Stomach smooth muscle (tissue), 2 donors: ENCODE data around the gene CTTNBP2.

ENCODE experiments used
- H3K27ac ChIP-seq: one replicate; pipeline ENCODE4 v1.7.0; 2013; ENCODE audit warnings: mild to moderate bottlenecking, low read length, inconsistent platforms
- H3K27me3 ChIP-seq, 2 donors: one replicate each; pipeline ENCODE4 v1.7.0; 2013; ENCODE audit warnings: low read length in 2 of 2; ENCODE audit not compliant: insufficient read depth in 2 of 2, control insufficient read depth in 1 of 2
- H3K36me3 ChIP-seq, 2 donors: one replicate each; pipeline ENCODE4 v1.7.0; 2013; ENCODE audit warnings: low read length in 2 of 2; ENCODE audit not compliant: control insufficient read depth in 2 of 2, insufficient read depth in 2 of 2
- H3K4me1 ChIP-seq: one replicate; pipeline ENCODE4 v1.7.0; 2013; ENCODE audit warnings: low read length; ENCODE audit not compliant: control insufficient read depth, insufficient read depth
- H3K4me3 ChIP-seq, 2 donors: one replicate each; pipeline ENCODE4 v1.7.0; 2013; ENCODE audit warnings: low read length in 2 of 2
- H3K9ac ChIP-seq, 2 donors: one replicate each; pipeline ENCODE4 v1.7.0; 2013; ENCODE audit warnings: low read length in 2 of 2, mild to moderate bottlenecking in 1 of 2
- H3K9me3 ChIP-seq, 2 donors: one replicate each; pipeline ENCODE4 v1.7.0; 2013; ENCODE audit warnings: low read length in 2 of 2; ENCODE audit not compliant: control insufficient read depth in 2 of 2
- donor health status: healthy.
- donor health status: Pancreatic carcinoma.

Gene CTTNBP2

DNA sequence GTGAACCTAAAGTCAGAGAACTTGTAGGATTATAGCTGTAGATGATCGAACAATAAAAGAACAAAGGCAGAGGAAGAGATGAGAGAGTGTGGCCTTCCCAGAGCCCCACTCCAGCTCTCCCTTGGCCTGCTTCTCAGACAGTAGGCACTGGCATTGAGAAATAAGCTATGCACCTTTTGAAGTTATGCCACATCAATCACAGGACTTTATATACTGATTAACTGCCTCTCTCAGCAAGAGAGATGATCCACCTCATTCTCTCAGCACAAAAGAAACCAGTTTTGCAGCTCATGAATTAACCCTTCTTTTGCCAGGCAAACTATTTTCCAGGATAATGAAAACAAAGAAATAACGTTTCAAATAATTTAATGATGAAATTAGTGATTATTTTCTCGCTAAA is 22.0 kb upstream of the CTTNBP2 start:
- H3K4me3 ChIP-seq: no peak overlapping the region
- no peaks in the 10 kb centered on the region for H3K9me3 ChIP-seq
- H3K27me3 ChIP-seq: no peaks in the 10 kb centered on the region
- no peak overlapping the region for H3K9ac ChIP-seq
- no peaks in the 10 kb centered on the region for H3K36me3 ChIP-seq
- H3K4me1 ChIP-seq: no peaks in the 10 kb centered on the region
- no peak overlapping the region for H3K27ac ChIP-seq

- H3K4me1 ChIP-seq: no peaks in the 10 kb centered on the region
- no peak overlapping the region for H3K9ac ChIP-seq
- H3K9me3 ChIP-seq: no peaks in the 10 kb centered on the region
- H3K36me3 ChIP-seq: no peaks in the 10 kb centered on the region
- H3K4me3 ChIP-seq: no peak overlapping the region
- no peak overlapping the region for H3K27ac ChIP-seq
- H3K27me3 ChIP-seq: no peaks in the 10 kb centered on the region
Measured at GRCh38 chr7:117894037-117894436, 20.8 kb upstream of the CTTNBP2 start.

DNA sequence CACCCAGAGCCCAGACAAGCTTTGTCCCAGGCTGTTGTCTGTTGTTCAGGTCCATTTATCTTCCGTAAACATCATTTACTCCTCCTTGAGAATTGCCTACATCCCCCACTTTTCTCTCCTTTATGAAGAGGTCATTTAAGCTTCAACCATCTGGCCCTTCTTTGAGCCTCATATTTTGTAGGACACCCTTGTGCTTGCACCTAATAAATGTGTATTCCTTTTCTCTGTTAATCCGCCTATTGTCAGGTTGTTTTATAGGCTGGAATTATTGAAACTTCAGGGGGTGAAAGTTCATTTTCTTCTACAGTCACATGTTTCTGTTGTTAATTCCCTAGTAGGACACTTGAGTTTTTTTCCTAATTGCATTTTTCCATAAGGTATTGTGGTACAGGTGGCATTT is 19.6 kb upstream of the CTTNBP2 start:
- H3K9me3 ChIP-seq: no peaks in the 10 kb centered on the region
- no peaks in the 10 kb centered on the region for H3K4me1 ChIP-seq
- no peak overlapping the region for H3K9ac ChIP-seq
- no peaks in the 10 kb centered on the region for H3K27me3 ChIP-seq
- no peak overlapping the region for H3K27ac ChIP-seq
- no peaks in the 10 kb centered on the region for H3K36me3 ChIP-seq
- no peak overlapping the region for H3K4me3 ChIP-seq

DNA sequence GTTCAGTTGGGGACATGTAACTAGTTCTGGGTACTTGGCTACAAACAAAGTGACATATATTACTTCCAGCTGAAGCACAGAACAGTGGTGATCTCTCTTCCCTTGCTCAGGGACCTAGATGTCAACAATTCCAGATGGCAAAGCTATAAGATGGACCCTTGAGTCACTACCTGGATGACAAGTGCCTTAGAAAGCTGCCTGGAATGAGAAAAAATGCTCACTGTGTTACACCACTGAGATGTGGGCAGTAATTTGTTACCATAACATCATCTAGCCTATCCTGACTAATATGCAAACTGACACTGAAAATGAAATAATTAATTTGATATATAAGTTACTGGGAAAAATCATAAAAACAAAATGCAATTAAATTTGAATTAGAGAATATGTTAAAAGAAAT is 16.4 kb upstream of the CTTNBP2 start:
- Histone ChIP-seq H3K36me3 (no peaks in the 10 kb centered on the region), H3K27ac (no peak overlapping the region), H3K4me1 (no peaks in the 10 kb centered on the region), H3K27me3 (no peaks in the 10 kb centered on the region), H3K9me3 (no peaks in the 10 kb centered on the region), H3K4me3 (no peak overlapping the region), H3K9ac (no peak overlapping the region)

- no peak overlapping the region for H3K4me3 ChIP-seq
- no peaks in the 10 kb centered on the region for H3K4me1 ChIP-seq
- no peaks in the 10 kb centered on the region for H3K9me3 ChIP-seq
- H3K36me3 ChIP-seq: no peaks in the 10 kb centered on the region
- H3K9ac ChIP-seq: no peak overlapping the region
- H3K27ac ChIP-seq: no peak overlapping the region
- H3K27me3 ChIP-seq: no peaks in the 10 kb centered on the region
Measured at GRCh38 chr7:117888627-117889026, 15.4 kb upstream of the CTTNBP2 start.

GRCh38 chr7:117882594-117882993 is 9.4 kb upstream of the CTTNBP2 start:
- Histone ChIP-seq H3K36me3 (no peaks in the 10 kb centered on the region), H3K4me3 (no peak overlapping the region), H3K9ac (no peak overlapping the region), H3K27ac (no peak overlapping the region), H3K4me1 (no peaks in the 10 kb centered on the region), H3K27me3 (no peaks in the 10 kb centered on the region), H3K9me3 (no peaks in the 10 kb centered on the region)

DNA sequence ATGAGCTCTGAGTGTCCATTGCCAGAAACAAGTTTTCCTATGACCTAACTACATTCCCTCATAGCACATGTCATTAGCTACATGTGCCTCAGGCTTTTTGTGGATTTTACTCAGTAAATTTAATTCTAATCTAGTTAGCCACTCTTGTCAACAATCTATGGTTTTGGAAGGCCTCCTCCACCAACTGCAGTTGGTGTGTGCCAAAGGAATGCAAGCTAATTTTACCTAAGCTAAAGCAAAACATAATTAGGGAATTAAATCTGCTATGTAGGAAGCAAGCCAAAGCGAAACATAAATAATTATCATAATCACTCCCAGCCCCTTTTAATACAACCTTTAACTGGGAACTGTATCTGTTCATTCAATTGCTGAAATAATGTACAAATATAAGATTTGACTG is 3.5 kb upstream of the CTTNBP2 start:
- Histone ChIP-seq H3K9me3 (no peaks in the 10 kb centered on the region), H3K27ac (no peak overlapping the region), H3K9ac (no peak overlapping the region), H3K4me3 (no peak overlapping the region), H3K36me3 (no peaks in the 10 kb centered on the region), H3K27me3 (no peaks in the 10 kb centered on the region), H3K4me1 (peaks cover 9% of the 10 kb centered on the region)

- H3K4me1 ChIP-seq: peaks cover 11% of the 10 kb centered on the region
- H3K9me3 ChIP-seq: no peaks in the 10 kb centered on the region
- H3K27me3 ChIP-seq: no peaks in the 10 kb centered on the region
- no peaks in the 10 kb centered on the region for H3K36me3 ChIP-seq
- no peak overlapping the region for H3K9ac ChIP-seq
- no peak overlapping the region for H3K4me3 ChIP-seq
- H3K27ac ChIP-seq: no peak overlapping the region
Measured at GRCh38 chr7:117875566-117875965, 2.3 kb upstream of the CTTNBP2 start.

DNA sequence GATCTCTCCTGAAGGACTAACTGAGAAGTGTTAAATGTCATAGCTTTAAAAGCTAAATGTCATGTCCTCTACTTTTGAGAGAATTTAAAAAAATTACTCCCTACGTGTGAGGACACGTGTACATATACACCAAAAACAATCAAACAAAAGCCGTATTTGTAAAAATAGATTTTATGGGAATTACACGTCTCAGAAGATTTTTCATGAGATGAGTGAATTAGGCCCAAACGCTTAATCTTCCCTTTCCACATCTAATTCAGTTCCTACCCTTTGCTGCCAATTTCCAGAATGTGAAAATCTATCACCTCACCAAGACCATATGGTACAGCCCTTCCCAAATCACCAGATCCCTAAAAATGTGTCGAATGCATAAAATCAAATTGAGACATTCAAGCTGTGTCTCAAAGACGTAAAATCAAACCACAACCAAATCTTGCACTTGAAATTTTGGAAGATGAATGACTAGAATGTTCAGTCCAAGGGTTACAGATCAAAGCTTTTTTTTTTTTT is 1.0 kb upstream of the CTTNBP2 start:
- peak overlapping the region in 1 of 2 donors; percentile 31 for H3K9ac ChIP-seq
- no peak overlapping the region for H3K4me3 ChIP-seq
- H3K27ac ChIP-seq: no peak overlapping the region
- H3K4me1 ChIP-seq: peaks cover 11% of the 10 kb centered on the region
- no peaks in the 10 kb centered on the region for H3K36me3 ChIP-seq
- no peaks in the 10 kb centered on the region for H3K9me3 ChIP-seq
- H3K27me3 ChIP-seq: no peaks in the 10 kb centered on the region

DNA sequence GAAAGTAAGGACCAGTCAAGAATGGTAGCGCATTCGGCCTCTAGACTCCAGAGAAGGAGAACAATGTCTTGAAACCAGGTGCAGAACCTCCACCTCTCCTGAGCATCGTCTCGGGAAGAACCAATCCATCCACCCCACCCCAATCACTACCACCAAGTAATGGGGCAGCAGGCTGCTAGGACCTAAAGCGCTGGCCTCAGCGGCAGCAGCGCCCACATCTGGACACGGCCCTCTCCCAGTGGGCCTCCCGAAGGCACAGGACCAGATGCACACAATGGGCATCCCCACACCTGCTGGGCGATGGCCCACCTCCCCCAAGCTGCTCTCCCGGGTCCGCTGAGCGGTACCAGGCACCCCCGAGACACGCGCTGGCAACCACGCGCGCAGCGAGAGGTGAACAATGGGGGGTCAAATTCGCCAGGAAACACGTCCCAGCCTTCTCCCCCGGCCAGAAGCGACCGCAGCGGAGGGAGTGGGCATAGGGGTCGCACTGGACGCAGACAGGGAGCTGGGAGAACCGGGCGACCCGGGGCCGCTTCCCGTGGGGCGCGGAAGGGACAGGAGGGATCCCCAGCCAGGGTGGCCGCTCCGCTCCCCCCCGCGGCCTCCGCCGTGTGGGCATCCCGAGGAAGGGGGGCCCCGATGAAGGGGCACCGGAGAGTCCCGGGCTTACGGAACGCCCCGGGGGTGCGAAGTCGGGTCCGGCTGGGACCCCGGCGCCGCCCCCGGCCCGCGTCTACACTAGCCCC is 506 bp downstream of the CTTNBP2 start:
- no peaks in the 10 kb centered on the region for H3K36me3 ChIP-seq
- H3K4me3 ChIP-seq: peak overlapping the region; percentile 71 to 95
- H3K9ac ChIP-seq: peak overlapping the region; percentile 64 to 67
- H3K27ac ChIP-seq: no peak overlapping the region
- no peaks in the 10 kb centered on the region for H3K9me3 ChIP-seq
- H3K4me1 ChIP-seq: peaks cover 11% of the 10 kb centered on the region
- H3K27me3 ChIP-seq: no peaks in the 10 kb centered on the region

- Histone ChIP-seq H3K4me3 (peak overlapping the region; percentile 71 to 95), H3K36me3 (no peaks in the 10 kb centered on the region), H3K9ac (peak overlapping the region; percentile 39 to 64), H3K27ac (no peak overlapping the region), H3K9me3 (no peaks in the 10 kb centered on the region), H3K27me3 (no peaks in the 10 kb centered on the region), H3K4me1 (peaks cover 11% of the 10 kb centered on the region)
Measured at GRCh38 chr7:117871778-117872538, 1.3 kb downstream of the CTTNBP2 start.
